ENCODE results near the gene SYP.

The SYP gene

DNA sequence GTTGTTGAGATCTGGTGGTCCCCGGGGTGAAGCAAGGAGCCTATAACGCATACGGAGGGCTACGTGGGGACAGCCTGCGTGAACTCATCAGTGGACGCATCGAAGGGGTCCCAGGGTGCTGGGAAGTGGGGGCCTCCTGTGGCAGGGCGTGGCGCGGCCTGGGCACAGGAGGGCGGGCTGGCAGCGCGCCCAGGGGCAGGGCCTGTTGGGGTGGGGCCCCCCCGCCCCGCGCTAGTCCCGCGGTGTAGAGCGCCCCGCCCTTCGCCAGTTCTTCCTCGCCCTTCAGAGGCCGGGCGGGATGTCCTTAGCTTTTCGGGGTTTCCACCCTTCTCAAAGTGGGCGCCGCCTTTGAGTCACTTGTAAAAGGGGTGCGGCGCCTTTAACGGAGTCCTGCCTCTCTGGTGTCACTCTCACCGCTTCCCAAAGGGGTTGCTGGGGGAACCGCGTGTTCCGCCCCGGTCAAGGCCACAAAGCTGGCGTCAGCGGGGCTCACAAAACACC lies 27.7 kb downstream of the SYP start:
- H3K4me2 ChIP-seq (ENCODE audit: low read length) = peak overlapping the region; percentile 68
- H3K4me3 ChIP-seq (ENCODE audit: low read length) = peak overlapping the region; percentile 98
- H2AFZ ChIP-seq (ENCODE audit: low read depth, low read length) = 0 out of 2 replicates have a peak overlapping the region, but pooled peaks have one; percentile 18
- H3K9me3 ChIP-seq (ENCODE audit: insufficient read depth, low read length) = no peaks in the 10 kb centered on the region
- H3K9ac ChIP-seq (ENCODE audit: low read length) = peak overlapping the region; percentile 98
- TF ChIP-seq CTCF (IDR thresholded peaks at IDR 0.05; ENCODE audit: low read depth, low read length) = no peak
- no peak for TF ChIP-seq EZH2phosphoT487 (IDR thresholded peaks at IDR 0.05; ENCODE audit: low read depth)
- peaks cover 17% of the 10 kb centered on the region for H3K4me1 ChIP-seq (ENCODE audit: low read length)
- H3K79me2 ChIP-seq (ENCODE audit: low read length) = peaks cover 8% of the 10 kb centered on the region; the same call in 1 of the 2 replicates
- 0 out of 2 replicates have a peak, but pooled peaks cover 6% of the 10 kb centered on the region for H4K20me1 ChIP-seq (ENCODE audit: insufficient read depth, low read length)
- H3K36me3 ChIP-seq (replicated peaks; ENCODE audit: low read depth, low read length) = peaks cover 6% of the 10 kb centered on the region
- H3K27me3 ChIP-seq (ENCODE audit: low read depth, low read length) = no peaks in the 10 kb centered on the region
- H3K27ac ChIP-seq (ENCODE audit: low read length) = peak overlapping the region; percentile 75

DNA sequence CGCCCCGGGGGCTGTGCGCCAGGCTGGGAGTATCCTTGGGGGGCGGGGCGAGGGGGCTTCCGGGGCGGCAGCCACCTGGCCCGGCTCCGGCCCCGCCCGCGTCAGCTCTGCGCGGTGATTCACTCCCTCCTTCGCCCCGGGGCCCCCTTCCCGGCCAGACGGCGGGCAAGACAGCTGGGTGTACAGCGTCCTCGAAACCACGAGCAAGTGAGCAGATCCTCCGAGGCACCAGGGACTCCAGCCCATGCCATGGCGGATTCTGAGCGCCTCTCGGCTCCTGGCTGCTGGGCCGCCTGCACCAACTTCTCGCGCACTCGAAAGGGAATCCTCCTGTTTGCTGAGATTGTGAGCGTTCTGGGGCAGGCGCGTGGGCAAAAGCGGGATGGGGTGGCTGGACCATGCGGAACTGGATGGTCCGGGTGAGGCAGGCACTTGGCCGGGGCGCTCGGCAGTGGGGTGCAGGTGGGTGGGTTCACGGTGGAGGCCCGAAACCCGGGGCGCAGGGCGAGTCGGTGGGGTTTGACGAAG lies 28.2 kb downstream of the SYP start, which contains the start of gene PLP2:
Gene PLP2, plus strand, starts transcription at position 147 of the 528 bp plus-strand sequence. Its CDS starts 103 bp downstream, at position 250.
- H3K27ac ChIP-seq (ENCODE audit: low read length) = peak within 1 kb of the TSS; percentile 75
- peak within 1 kb of the TSS; percentile 68 for H3K4me2 ChIP-seq (ENCODE audit: low read length)
- H4K20me1 ChIP-seq (ENCODE audit: insufficient read depth, low read length) = 0 out of 2 replicates have a peak, but pooled peaks cover 6% of the 10 kb centered on the region
- H3K4me3 ChIP-seq (ENCODE audit: low read length) = peak within 1 kb of the TSS; percentile 98
- TF ChIP-seq CTCF (IDR thresholded peaks at IDR 0.05; ENCODE audit: low read depth, low read length) = no peak
- no peak for TF ChIP-seq EZH2phosphoT487 (IDR thresholded peaks at IDR 0.05; ENCODE audit: low read depth)
- peak within 1 kb of the TSS; percentile 98 for H3K9ac ChIP-seq (ENCODE audit: low read length)
- H3K27me3 ChIP-seq (ENCODE audit: low read depth, low read length) = no peaks in the 10 kb centered on the region
- H3K79me2 ChIP-seq (ENCODE audit: low read length) = peaks cover 8% of the 10 kb centered on the region; the same call in 1 of the 2 replicates
- H3K9me3 ChIP-seq (ENCODE audit: insufficient read depth, low read length) = no peaks in the 10 kb centered on the region
- H3K36me3 ChIP-seq (replicated peaks; ENCODE audit: low read depth, low read length) = peaks cover 6% of the 10 kb centered on the region
- peaks cover 22% of the 10 kb centered on the region for H3K4me1 ChIP-seq (ENCODE audit: low read length)
- 0 out of 2 replicates have a peak within 1 kb of the TSS, but pooled peaks have one; percentile 18 for H2AFZ ChIP-seq (ENCODE audit: low read depth, low read length)

DNA sequence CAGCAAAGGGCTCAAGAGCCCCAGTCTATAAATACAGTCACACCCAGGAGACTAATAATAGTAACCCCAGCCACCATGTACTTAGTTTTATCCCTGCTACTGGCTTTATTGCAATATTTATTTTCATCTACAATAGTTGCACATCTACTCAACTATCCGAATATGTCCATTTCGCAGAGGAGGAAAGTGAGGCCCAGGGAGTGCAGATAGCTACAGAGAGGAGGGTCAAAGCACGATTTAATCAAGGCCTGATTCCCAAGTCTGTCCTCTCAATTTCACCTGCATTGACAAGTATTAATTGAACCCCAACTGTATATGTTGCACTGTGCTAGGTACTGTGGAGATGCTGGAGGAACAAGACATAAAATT lies 32.3 kb downstream of the SYP start:
- Histone ChIP-seq H3K9me3 (ENCODE audit: insufficient read depth, low read length) (no peaks in the 10 kb centered on the region), H3K79me2 (ENCODE audit: low read length) (peaks cover 2% of the 10 kb centered on the region; the same call in 1 of the 2 replicates), H3K36me3 (replicated peaks; ENCODE audit: low read depth, low read length) (no peaks in the 10 kb centered on the region), H3K4me2 (ENCODE audit: low read length) (peak overlapping the region; percentile 90), H3K27me3 (ENCODE audit: low read depth, low read length) (no peaks in the 10 kb centered on the region), H2AFZ (ENCODE audit: low read depth, low read length) (no peak overlapping the region), H3K27ac (ENCODE audit: low read length) (peak overlapping the region; percentile 51; the same call in 1 of the 2 replicates), H3K9ac (ENCODE audit: low read length) (peak overlapping the region; percentile 56), H3K4me1 (ENCODE audit: low read length) (peaks cover 27% of the 10 kb centered on the region), H3K4me3 (ENCODE audit: low read length) (peak overlapping the region; percentile 70), H4K20me1 (ENCODE audit: insufficient read depth, low read length) (no peaks in the 10 kb centered on the region)
- TF ChIP-seq EZH2phosphoT487 (IDR thresholded peaks at IDR 0.05; ENCODE audit: low read depth) (no peak), CTCF (IDR thresholded peaks at IDR 0.05; ENCODE audit: low read depth, low read length) (no peak)

GRCh38 chrX:49166914-49167739 lies 32.9 kb downstream of the SYP start:
- Histone ChIP-seq H3K9ac (ENCODE audit: low read length) (peak overlapping the region; percentile 56), H2AFZ (ENCODE audit: low read depth, low read length) (peak overlapping the region; percentile 14; the same call in 1 of the 2 replicates), H3K9me3 (ENCODE audit: insufficient read depth, low read length) (no peaks in the 10 kb centered on the region), H3K4me3 (ENCODE audit: low read length) (peak overlapping the region; percentile 70), H4K20me1 (ENCODE audit: insufficient read depth, low read length) (no peaks in the 10 kb centered on the region), H3K4me2 (ENCODE audit: low read length) (peak overlapping the region; percentile 90), H3K27ac (ENCODE audit: low read length) (peak overlapping the region; percentile 51), H3K79me2 (ENCODE audit: low read length) (no peaks in the 10 kb centered on the region), H3K27me3 (ENCODE audit: low read depth, low read length) (no peaks in the 10 kb centered on the region), H3K36me3 (replicated peaks; ENCODE audit: low read depth, low read length) (no peaks in the 10 kb centered on the region), H3K4me1 (ENCODE audit: low read length) (peaks cover 27% of the 10 kb centered on the region)
- TF ChIP-seq CTCF (IDR thresholded peaks at IDR 0.05; ENCODE audit: low read depth, low read length) = no peak
- no peak for TF ChIP-seq EZH2phosphoT487 (IDR thresholded peaks at IDR 0.05; ENCODE audit: low read depth)
